LHCN-M2 (cell line): ENCODE measurements around the gene NOTCH3. TPM values are rescaled to one million over a fixed set of nuclear protein-coding genes. Genes with fewer than 3 reads are reported as not detected.
A peak's percentile ranks its signal among the peaks of the same experiment; 100 is the strongest.

Experiments
- DNase-seq: peaks from one replicate; pipeline ENCODE4 v3.0.0-alpha.2; 2012; ENCODE audit warnings: low read depth
- total RNA-seq: library from RNA; depleted of rRNA; stranded (reverse); fragments of >200 nt; gene quantifications from 2 replicates; pipeline ENCODE4 v1.2.3, GENCODE V29; 2014

NOTCH3 gene
- total RNA-seq, 1 experiment from 2014 or later: 13.8 TPM

DNA sequence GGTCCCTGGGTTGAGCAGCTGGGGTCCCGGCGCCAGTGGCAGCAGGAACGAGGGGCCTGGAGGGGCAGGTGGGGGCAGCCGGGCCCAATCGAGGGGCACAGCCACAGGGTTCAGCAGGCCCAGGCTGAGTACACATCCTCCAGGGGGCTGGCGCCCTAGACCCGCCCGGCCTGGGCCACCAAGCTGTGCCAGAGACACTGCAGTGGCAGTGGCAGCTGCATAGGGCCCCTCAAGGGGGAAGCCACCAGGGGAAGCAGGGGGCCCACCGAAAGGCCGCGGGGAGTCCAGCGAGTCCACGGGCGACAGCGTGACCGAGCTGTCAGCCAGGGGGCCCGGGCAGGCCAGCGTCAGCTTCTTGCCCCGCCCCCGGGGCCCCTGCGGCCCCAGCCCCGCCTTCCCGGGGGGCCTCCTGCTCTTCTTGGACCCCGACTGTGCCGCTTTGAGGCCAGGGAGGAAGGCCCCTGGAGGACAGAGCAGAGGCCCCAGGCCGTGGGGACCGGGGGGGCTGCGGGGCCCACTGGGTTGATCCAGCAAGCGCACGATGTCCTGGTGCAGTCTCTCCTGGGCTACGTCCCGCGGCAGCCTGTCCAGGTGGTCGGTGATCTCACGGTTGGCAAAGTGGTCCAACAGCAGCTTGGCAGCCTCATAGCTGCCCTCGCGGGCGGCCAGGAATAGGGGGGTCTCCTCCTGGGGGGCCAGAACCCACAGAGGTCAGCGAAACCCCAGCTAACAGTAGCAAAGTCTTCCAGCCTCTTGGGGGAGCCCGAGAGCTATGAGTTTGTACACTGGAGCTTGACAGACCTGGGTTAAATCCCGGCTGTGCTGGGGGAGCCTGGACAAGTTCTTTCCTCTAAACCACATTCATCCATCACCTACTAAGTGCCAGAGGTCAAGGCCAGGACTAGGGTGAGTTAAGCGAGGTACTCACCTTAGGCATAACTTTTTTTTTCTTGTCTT, 39.5 kb downstream of the NOTCH3 start:
- DNase-seq: peak; percentile 35

DNA sequence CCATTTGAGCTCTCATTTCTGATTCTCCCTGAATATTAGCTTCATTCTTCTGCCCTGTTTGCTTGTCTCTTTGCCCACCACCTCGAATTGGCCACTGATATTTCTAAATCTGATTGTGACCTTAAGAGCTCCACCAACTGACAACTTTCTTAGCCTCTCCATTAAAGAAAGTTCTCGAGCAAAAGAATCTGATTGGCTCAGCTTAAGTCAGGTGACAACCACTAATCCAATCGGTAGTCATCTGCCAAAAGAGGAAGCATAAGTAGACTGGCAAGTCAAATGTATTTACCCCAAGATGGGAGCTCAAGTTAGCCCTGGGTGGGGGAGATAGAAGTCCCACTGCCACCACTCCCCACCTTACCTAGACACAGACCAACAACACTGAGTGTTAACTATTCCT, 41.5 kb downstream of the NOTCH3 start:
- DNase-seq: peak; percentile 42

DNA sequence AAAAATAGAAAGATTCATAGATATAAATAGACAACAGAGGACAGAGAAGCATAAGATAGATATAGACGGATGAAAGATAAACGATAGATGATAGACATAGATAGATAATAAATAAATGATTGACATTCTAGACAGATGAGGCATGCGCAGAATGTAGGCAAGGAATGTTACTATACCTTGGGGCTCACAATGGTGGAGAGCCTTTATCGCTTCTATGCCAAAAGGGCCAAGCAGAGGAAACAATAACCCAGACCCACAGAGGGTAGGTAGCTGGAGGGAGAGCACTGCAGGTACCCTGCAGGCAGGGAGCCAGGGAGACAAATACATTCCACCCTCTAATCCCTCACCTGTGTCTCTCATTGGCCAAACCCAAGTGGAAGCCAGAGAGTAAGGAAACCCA, 44.4 kb downstream of the NOTCH3 start:
- DNase-seq: no peak

DNA sequence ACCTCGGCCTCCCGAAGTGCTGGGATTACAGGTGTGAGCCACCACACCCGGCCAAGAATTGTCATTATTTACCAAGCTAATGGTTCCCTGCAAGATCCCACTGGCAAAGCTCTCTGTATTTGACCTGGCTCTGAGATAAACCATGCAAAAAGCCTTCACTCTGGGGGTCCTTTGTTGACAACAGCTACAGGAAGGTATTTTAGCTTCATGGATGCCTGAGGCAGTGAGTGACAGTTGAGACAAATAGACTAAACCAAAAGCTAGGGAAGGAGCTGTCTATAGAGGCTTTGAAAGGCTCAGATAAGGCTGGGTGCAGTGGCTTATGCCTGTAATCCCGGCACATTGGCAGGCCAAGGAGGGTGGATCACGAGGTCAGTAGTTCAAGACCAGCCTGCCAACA, 45.5 kb downstream of the NOTCH3 start:
- DNase-seq: no peak

DNA sequence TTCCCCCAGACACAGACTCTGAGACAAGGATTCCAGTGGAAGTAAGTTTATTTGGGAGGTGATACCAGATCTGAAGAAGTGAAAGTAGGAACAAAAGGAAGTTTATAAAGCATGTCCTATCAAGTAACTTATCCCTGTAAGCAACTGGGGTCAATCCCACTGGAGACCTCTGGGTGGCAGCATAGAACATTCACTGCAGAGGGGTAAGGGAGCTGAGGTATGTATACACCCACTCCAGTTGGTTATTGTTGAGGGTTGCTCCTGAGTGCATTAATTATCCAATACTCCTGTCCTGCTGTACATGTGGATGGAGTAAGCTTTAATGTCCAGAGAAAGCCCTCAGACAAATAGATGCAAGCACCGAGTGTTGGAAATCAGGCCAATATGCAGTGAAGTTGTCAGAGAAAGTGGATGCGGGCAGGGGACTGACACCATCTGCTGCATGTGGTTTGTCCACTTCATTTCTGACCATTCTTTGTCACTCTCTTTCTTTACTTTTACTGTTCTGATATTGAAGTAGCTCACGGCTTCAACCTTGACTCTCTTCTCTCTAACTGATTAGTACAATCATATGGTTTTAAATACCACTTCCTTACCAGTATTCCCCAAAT, 46.7 kb downstream of the NOTCH3 start:
- DNase-seq: peak; percentile 60

DNA sequence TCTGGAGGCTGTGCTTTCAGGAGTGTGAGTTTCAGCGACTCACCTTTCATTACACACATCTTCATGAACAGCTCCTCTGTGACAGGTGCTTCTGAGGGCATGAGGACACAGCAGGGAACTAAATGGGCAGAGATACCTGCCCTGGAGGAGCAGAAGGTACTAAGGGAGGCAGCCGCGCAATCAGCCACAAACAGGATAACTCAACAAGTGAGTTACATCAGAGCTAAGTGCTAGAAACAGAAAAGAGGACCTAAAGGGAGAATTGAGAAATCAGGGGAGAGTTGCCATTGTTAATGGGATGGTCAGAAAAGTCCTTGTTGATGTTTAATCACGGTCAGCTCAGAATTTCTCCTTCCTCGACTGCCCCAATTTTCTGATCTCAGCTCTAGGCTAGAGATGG, 51.1 kb downstream of the NOTCH3 start:
- DNase-seq: no peak

DNA sequence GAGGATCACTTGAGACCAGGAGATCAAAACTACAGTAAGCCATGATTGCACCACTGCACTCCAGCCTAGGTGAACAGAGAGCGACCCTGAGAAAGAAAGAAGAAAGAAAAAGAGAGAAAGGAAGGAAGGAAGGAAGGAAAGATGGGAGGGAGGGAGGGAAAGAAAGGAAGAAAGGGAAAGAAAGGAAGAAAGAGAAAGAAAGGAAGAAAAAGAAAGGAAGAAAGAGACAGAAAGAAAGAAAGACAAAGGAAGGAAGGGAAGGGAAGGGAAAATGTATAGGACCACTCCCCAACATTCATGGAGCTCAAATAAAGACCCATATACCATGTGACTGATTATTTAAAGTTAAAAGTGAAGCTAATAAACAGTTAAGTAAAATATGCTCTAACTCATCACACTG, 53.7 kb downstream of the NOTCH3 start:
- DNase-seq: no peak

DNA sequence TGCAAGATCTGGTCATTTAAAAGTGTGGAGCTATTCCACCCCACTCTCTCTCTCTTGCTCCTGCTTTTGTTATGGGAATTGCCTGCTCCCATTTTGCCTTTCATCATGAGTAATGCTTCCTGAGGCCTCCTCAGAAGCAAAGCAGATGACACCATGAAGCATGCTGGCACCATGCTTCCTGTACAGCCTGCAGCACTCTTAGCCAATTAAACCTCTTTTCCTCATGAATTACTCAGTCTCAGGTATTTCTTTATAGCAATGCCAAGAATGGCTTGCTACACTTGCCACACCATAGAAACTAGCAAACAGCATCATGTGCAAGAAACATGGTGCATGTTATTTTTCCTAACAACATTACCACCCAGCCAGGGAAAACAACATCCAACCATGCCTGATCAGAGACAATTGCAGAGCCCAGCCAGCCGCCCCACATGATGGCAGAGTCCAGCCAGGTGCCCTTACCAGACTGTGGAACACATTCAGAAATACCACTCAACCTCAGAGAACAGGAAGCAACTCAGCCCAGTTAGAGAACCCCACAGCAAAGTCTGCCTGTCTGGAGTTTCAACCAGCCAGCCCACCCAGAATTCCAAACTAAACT, 56.6 kb downstream of the NOTCH3 start:
- no peak for DNase-seq

DNA sequence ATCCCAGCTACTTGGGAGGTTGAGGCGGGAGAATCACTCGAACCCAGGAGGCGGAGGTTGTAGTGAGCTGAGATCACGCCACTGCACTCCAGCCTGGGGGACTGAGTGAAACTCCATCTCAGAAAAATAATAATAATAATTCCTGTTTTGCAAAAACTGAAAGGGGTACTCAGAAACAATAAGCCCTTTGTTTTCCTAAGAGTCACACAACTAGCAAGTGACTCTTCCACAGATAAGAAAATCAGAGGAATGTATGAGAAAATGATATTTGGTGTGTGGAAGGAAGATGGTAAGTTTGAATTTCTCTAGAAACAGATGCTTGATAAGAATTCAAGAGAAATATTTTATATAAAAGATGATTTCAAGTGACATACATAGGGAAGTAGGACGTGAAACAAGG, 58.5 kb downstream of the NOTCH3 start:
- DNase-seq: no peak

DNA sequence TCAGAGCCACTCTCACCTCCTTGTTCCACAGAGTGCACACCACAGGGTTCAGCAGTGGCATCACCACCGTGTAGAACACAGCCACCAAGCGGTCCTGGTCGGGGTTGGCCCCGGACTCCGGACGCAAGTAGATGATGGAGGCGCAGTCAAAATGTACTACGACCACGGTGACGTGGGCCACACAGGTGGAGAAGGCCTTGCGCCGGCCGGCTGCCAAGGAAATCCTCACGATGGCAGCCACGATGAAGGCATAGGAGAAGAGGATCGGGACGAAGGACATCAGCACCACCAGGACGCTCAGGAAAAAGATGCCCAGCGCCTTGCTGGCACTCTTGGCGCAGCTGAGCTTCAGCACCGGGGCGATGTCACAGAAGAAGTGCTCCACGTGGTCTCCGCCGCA, 59.7 kb downstream of the NOTCH3 start:
- DNase-seq: no peak

DNA sequence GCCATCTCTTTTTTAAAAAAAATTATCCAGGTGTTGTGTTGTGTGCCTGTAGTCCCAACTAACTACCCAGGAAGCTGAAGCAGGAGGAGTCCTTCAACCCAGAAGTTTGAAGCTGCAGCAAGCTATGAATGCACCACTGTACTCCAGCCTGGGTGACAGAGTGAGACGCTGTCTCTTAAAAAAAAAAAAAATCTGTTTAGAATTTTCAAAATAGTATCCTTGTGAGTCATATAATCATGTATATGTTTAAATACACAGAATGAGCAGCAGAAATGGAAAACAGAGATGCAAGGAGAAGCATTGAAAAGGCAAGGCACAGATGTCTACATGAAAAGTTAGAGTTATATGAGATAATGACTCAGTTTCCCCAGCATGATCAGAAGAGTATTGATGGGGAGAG, 62.4 kb downstream of the NOTCH3 start:
- no peak for DNase-seq

DNA sequence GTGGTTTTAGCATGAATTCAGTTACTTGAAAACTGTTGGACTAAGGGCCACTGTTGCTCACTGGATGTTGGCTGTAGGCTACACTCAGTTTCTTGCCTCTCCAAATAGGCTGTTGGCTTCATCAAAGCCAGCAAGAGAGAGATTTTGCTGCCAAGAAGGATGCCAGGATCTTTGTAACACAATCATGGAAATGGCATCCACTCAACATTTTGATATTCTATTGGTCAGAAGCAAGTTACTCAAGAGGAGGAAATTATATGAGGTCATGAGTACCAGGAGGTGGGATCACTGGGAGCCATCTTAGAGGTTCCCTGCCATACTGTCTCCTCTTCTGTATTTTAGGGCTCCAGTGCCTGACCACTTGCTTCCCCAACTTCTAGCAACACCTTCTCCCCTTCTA, 63.0 kb downstream of the NOTCH3 start:
- DNase-seq: no peak

DNA sequence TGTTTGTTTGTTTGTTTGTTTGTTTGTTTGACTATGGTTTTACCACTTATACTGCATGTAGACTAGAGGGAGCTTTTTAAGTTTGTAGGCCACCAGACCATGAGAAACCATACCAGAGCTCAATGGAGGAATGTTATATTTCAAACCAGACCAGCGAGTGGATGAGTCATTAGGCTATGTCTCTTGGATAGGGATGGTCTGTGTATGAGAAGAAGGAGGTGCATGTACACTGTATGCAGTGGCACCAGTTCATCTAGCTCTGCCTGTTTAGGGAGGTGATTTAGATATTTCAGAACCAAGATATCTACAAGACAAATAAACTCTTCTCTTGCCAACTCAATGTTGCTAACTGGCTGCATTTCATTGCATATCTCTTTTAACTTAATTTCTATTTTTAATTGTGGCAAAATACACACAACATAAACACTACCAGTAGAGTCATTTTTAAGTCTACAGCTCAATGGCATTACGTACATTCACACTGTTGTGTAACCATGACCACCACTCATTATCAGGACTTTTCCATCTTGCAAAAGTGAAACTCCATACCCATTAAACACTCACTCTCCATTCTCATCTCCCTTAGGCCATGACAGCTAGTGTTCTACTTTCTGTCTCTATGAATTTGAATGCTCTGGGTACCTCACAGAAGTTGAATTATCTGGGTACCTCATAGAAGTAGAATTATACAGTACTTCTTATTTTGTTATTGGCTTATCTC, 64.4 kb downstream of the NOTCH3 start:
- DNase-seq: no peak

DNA sequence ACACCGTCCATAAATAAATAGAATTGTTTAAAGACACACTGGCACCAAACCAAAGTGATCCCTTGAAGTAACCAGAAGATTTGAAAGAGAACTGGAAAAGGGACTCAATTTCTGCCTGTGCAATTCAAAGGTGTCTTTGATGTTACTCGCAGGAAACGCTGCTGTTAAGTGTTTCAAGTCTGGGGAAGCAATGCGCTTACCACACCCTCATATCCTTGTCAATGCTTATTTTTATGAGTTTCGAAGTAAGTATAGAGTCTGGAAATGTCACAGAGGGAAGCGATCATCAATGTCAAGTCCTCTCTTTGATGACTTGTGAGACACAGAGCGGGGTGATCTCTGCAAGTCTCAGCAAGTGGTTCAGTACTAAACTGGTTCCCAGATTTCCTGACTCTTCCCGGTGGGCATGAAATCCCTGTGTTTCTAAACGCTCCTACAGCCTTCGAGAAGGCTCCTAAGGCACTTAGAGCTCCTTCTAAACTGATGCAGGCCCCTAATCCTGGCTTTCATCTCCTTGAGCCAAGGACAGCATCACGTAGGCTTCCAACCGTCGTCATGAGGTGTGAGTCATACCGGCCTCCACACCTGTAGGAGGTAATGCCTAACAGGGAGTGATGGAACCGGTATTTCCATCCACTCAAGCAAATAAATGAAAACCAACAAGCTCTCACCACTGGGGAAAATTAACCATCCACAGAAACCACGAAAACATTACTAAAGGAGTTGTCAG, 70.8 kb downstream of the NOTCH3 start:
- DNase-seq: no peak

DNA sequence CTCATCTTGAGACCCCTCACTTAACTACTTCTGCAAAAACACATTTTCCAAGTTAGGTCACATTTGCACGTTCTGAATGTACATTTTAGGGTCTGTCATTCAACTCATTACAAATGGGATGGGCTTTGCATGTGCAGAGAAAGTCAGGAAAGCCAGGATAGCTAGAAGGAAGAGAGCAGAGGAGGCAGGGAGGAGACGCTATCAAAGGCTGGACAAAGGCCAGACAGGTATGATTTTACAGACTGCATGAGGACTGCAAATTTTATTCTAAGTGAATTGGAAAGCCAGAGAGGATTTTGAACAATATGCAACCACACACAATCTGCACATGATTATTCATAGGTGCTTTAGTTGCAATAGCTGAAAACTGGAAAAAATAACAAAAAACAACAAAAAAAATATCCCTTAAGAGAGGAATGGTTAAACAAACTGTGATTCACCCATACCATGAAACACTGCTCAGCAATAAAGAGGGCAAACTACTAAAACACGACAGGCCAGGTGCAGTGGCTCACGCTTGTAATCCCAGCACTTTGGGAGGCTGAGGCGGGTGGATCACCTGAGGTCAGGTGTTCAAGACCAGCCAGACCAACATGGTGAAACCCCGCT, 72.5 kb downstream of the NOTCH3 start:
- DNase-seq: no peak

DNA sequence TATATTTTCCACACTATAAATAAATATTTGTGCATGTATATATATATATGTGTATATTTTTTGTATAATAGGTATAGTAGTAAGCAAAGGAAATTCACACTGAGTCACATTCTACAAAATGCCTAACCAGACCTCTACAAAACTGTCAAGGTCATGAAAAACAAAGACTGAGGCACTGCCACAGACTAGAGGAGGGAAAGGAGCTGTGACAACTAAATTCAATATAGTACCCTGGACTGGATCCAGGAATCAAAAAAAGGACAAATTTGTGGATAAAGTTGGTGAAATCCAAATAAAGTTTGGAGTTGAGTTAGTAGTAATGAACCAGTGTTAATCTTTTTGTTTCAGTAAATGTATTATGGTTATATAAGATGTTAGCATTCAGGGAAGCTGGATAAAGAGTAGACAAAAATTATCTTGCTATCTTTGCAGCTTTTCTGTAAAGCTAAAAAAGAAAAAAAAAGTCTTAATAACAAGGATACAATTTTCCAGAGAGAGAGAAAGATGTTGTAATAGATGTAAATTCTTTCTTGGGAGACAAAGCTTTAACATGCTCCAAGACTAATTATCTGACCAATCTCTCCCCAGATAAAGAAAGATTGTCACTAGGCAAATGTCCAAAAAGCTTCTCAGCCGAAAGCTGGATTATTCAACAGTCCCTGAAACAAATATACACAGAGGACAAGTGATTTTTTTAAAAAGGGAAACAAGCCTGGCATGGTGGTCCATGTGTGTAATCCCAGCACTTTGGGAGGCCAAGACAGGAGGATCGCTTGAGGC, 74.5 kb downstream of the NOTCH3 start:
- DNase-seq: no peak

DNA sequence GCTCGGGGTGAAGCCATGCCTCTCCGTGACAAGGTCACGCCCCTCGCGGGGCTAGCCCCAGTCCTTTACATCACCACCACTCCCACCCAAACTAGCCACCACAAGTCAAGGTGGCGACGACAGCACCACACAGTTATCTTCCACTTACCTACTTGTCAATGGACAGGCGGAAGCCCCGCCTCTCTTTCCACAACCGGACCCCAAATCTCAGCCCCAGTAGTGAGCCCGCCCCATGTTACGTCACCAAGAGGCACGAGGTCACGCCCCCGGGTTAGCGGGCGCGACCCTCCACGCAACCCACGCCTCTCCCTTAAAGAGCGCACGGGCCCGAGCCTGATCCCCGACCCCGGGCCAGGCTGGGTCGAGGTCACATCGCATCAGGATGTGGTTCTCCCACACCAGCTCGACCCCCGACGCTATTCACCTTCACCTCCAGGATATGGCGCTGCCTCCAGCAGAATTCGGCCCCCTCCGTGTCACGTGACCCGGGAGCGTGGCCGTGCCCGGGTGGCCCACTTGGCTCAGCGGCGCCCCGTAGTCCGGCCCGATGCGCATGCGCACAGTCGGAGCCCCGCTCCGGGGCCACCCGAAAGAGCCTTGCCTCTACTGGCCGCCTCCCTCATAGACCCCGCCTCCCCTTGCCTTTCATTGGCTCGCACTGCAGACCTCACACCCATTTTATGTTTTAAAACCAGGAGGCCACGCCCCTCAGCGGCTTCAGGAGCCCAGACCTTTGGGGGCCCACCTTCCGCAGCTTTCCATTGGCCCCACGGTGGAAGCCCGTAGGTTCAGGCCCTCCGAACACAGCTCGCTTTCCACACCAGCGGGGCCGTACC, 75.3 kb downstream of the NOTCH3 start:
- peak; percentile 97 for DNase-seq

DNA sequence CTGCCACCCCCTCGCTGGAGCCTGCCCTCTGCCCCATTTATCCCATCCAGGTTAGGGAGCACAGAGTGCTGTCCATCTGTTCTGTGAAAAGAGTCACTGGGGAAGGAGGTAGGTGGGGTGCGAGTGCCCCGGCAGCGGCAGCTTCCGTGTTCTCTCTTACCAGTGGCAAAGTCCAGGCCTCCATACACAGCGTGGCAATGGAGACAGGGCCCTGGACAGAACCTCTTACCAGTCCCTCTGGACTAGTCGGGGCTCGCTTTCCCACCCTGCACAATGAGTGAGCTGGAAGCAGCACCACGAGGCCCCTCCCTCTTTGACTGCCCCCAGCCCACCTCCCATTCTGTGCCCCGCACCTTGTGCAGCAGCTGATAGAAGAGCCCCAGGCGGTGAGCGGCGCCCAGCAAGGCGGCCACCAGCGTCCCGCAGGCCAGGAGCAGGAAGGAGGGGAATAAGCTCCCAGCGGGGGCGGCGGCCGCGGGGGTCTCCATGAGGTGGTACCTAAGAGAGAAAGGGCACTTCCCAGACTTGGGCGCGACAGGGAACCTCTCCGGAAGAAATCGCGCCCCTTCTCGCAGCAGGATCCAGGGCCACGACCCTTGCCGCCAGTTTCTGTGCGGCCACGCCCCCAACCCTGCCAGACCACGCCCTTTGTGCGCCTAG, 76.1 kb downstream of the NOTCH3 start:
- no peak for DNase-seq

DNA sequence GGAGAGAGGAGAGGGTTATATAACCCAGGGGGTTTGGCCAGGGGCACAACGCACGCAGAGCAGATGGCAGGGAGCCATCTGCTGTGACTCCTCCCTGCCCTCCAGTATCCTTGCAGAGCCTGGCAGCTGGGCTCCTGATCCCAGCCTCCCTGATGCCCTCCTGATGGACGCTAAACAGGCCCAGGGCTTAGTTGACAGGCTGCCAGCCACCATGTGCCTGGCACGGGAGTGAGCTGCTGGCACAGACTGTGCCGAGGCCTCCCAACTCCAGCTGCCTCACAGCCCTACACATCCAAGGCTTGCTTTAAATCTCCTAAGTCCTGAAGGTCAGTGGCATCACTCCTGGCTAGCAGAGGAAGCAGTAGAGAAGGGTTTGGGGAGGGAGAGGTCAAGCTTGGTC, 76.9 kb downstream of the NOTCH3 start:
- peak; percentile 70 for DNase-seq
